Upper lobe of left lung (tissue), 6 donors: ENCODE measurements around the gene ELAVL2. TPM values are rescaled to one million over a fixed set of nuclear protein-coding genes. Genes with fewer than 3 reads are reported as not detected.
A peak's percentile ranks its signal among the peaks of the same experiment; 100 is the strongest.

Experiments
- ATAC-seq, 2 donors: fragments of 200-7000 bp; cut with Tn5 transposase; one replicate each; pipeline ENCODE4 v1.9.1; 2022; ENCODE audit warnings: mild to moderate bottlenecking in 2 of 2, moderate library complexity in 2 of 2; ENCODE audit not compliant: low FRiP score in 2 of 2
- DNase-seq, 2 donors: peaks; one replicate each; pipeline ENCODE4 v3.0.0-alpha.2; 2019 to 2020
- H3K27ac ChIP-seq, 4 donors: fragments of 200-600 bp; sonication (generic); one replicate each; pipeline ENCODE4 v1.5.1; 2016 to 2019
- H3K27me3 ChIP-seq, 4 donors: fragments of 200-600 bp; sonication (generic); one replicate each; pipeline ENCODE4 v1.5.1; 2017 to 2019
- H3K36me3 ChIP-seq, 4 donors: fragments of 200-600 bp; sonication (generic); one replicate each; pipeline ENCODE4 v1.5.1; 2016 to 2019
- H3K4me1 ChIP-seq, 4 donors: fragments of 200-600 bp; sonication (generic); one replicate each; pipeline ENCODE4 v1.5.1; 2018 to 2019
- H3K4me3 ChIP-seq, 4 donors: fragments of 200-600 bp; sonication (generic); one replicate each; pipeline ENCODE4 v1.5.1; 2017 to 2019; ENCODE audit warnings: mild to moderate bottlenecking in 2 of 4, moderate library complexity in 1 of 4
- H3K9me3 ChIP-seq, 4 donors: fragments of 200-600 bp; sonication (generic); one replicate each; pipeline ENCODE4 v1.5.1; 2018 to 2019
- EP300 ChIP-seq, 4 donors: sonication (generic); formaldehyde crosslinking; IDR thresholded peaks; one replicate each; pipeline ENCODE4 v1.5.1; 2017; ENCODE audit warnings: antibody characterized with exemption in 4 of 4, control low read depth in 2 of 4
- POLR2A ChIP-seq, 4 donors: fragments of 450-650 bp; IDR thresholded peaks; one replicate each; pipeline ENCODE4 v1.5.1; 2016 to 2017; ENCODE audit warnings: antibody characterized with exemption in 4 of 4, mild to moderate bottlenecking in 2 of 4
- POLR2AphosphoS5 ChIP-seq, 2 donors: sonication (generic); formaldehyde crosslinking; IDR thresholded peaks; one replicate each; pipeline ENCODE4 v1.5.1; 2017; ENCODE audit warnings: antibody characterized with exemption in 2 of 2
- WGBS, 2 donors: methylation state at CpG; one replicate each; pipeline ENCODE4 v1.1.5; 2017 to 2018; 5-methylcytosine and 5-hydroxymethylcytosine counted together
- total RNA-seq, 6 donors: library from RNA; depleted of rRNA in 4 of 6; stranded (reverse); fragments of >200 nt in 4 of 6; gene quantifications; one replicate each; pipeline versions ENCODE4 v1.1.0 to v1.2.1, GENCODE V29; 2016 to 2021
- TF ChIP-seq, protein P1 (sequence below), 6 experiments: fragments of 450-650 bp in 4 of 6; fragments of 200-600 bp in 2 of 6; sonication (generic) in 2 of 6; IDR thresholded peaks; one replicate each; pipeline ENCODE4 v1.5.1; 2016 to 2019; ENCODE audit warnings: antibody characterized with exemption in 6 of 6
- donor health status: DM: no; HTN: no; CAD: no; lungs with moderate emphysema.
- donor health status: DM: no; HTN: yes; CAD: no; lungs with severe emphysema.

ELAVL2 gene
- total RNA-seq, 6 donors from 2014 or later = 0.27 TPM; not detected in 5

DNA sequence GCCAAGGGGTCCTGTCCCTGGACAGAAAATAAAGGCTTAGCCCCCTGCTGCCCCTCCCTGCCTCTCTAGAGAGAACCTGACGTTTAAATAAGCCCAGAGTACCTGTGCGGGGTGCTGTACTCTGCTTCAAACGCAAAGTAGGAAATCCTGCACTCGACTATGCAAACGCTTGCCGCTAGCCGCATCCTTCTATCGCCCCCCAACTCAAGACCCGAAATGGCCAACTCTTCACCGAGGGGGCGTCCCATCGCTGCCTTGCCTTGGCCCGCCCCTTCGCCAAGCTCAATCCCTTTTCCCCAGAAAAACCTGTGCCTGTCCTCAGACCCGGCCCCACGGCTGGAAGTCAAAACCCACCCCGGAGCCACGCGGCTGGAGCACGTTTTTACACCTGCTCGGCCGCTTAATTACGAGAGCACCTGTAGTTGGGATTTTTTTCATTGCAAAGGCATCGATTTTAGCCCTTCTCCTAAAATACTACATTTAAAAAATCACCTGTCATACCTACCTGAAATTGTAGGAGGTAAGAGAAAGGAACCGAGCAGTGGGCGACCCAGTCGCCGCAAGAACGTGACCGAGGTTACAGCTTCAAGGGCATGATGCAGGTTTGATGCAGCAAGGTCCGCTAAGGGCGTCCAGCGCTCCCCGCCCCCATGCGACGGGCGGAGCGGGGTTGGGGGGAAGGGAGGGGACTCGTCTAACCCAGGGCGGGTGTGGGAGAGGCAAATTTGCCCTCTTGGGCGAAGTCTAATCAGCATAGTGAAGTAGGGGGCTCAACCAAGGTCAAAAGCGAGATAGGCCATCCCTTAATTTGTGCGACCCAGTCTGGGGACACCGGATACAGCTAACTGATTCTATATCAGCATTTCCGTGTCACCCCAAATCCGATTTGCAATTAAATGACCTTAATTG lies 3.5 kb downstream of the ELAVL2 start:
- ATAC-seq = no peak
- peak in 1 of 2 donors; percentile 62 for DNase-seq
- no peak overlapping the region for H3K27ac ChIP-seq
- peaks cover 0 to 44% (median 22%) of the 10 kb centered on the region in 4 donors for H3K27me3 ChIP-seq
- no peak for TF ChIP-seq POLR2A (IDR thresholded peaks at IDR 0.05)
- no peak for TF ChIP-seq EP300 (IDR thresholded peaks at IDR 0.05)
- TF ChIP-seq, protein P1, sequence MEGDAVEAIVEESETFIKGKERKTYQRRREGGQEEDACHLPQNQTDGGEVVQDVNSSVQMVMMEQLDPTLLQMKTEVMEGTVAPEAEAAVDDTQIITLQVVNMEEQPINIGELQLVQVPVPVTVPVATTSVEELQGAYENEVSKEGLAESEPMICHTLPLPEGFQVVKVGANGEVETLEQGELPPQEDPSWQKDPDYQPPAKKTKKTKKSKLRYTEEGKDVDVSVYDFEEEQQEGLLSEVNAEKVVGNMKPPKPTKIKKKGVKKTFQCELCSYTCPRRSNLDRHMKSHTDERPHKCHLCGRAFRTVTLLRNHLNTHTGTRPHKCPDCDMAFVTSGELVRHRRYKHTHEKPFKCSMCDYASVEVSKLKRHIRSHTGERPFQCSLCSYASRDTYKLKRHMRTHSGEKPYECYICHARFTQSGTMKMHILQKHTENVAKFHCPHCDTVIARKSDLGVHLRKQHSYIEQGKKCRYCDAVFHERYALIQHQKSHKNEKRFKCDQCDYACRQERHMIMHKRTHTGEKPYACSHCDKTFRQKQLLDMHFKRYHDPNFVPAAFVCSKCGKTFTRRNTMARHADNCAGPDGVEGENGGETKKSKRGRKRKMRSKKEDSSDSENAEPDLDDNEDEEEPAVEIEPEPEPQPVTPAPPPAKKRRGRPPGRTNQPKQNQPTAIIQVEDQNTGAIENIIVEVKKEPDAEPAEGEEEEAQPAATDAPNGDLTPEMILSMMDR (IDR thresholded peaks at IDR 0.05) = no peak
- no peak for TF ChIP-seq POLR2AphosphoS5 (IDR thresholded peaks at IDR 0.05)
- H3K4me1 ChIP-seq = peaks cover 5 to 42% (median 24%) of the 10 kb centered on the region in 4 donors
- WGBS, 2 donors = 6 to 12% methylated on average over 36 to 46 of the region's 46 CpGs
- peak overlapping the region in 1 of 4 donors; percentile 48 for H3K4me3 ChIP-seq
- no peaks in the 10 kb centered on the region for H3K9me3 ChIP-seq
- H3K36me3 ChIP-seq = no peaks in the 10 kb centered on the region

DNA sequence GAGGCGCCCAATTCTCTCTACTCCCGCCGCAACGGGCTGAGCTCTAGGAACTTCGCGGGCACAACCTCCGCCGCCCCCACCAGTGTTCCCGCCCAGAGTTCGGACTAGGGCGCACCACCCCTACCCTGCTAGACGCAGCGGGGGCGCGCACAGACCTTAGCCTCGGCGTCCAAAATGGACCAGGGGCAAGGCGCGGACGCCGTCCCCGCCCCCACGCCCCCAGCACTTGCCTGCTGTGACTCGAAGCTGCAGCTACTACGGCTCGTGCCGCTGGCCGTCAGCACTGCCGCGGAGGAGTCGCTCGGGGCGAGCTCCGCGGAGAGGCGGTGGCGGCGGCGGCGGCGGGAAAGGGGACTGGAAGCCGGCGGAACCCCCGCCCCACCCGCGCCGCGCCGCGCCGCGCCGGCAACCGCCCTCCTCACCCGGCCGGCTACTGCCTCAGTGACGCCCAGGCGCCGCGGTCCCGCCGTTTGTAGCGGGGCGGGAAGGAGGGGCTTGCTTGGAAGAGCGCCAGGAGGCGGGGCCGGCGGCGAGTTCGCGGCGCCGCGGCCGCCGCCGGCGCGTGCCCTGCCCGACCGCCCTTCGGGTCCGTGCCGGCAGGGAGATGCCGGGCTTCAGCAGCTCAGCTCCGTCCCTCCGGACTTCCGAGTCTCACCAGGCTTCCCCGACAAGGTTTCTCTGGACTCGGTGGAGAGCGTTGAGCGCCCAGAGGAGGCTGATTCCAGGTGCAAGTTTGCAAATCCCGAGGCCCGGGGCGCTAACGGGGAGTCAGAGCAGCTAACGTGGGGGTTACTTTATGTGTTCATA lies 4.5 kb downstream of the ELAVL2 start:
- Histone ChIP-seq H3K27me3 (peaks cover 0 to 44% (median 22%) of the 10 kb centered on the region in 4 donors), H3K9me3 (no peaks in the 10 kb centered on the region), H3K4me1 (peaks cover 5 to 42% (median 24%) of the 10 kb centered on the region in 4 donors), H3K27ac (no peak overlapping the region), H3K36me3 (no peaks in the 10 kb centered on the region), H3K4me3 (peak overlapping the region in 3 of 4 donors; percentile 44 to 48 (median 47))
- TF ChIP-seq POLR2A (IDR thresholded peaks at IDR 0.05) (no peak), POLR2AphosphoS5 (IDR thresholded peaks at IDR 0.05) (no peak), EP300 (IDR thresholded peaks at IDR 0.05) (no peak)
- TF ChIP-seq, protein P1 (IDR thresholded peaks at IDR 0.05) = no peak
- 3 to 4% methylated on average over 18 to 36 of the region's 97 CpGs for WGBS, 2 donors
- DNase-seq = peak in 1 of 2 donors; percentile 86
- peak in 1 of 2 donors; percentile 27 for ATAC-seq

DNA sequence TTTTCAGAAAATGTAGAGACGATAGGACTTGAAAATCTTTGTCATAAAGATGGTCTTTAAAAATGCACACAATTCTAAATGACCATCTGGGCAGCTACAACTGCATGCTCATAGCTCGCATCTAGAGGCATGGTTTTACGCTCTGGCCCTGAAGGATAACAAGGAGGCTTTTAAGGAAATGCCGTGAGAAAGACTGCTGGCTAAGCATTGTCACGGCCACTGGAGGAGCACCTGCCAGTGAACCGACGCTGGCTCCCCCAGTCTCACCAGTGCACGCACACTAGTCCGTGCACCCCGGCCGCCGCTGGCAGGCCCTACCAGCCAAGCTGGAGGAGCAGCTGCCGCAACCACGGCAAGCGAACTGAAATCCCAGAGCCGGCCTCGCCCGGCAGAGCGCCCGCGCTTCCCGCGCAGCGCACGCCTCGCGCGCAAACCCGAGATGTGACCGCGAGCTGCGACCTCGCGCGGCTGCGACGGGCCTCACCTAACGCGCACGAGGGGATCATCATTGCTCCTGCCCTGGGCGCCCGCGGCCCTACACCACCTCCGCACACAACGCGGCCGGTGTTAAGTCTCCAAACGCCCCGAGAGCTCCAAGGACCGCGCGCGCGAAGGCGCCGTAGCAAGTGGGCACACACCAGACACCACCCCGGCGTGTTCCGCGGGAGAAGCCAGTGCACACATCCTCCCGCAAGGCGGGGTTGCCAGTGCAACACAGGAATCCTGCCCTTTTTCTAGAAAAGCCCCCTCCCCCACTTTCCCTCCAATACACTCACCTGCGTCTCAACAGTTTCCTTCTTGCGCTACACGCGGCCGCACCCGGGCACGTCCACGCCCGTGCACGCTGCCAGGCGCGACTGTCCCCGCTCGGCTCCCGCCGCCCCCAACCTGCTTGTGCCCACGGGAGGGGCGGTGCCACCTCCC lies 5.3 kb downstream of the ELAVL2 start:
- no peaks in the 10 kb centered on the region for H3K36me3 ChIP-seq
- TF ChIP-seq, protein P1 (IDR thresholded peaks at IDR 0.05) = no peak
- TF ChIP-seq EP300 (IDR thresholded peaks at IDR 0.05) (no peak), POLR2A (IDR thresholded peaks at IDR 0.05) (no peak), POLR2AphosphoS5 (IDR thresholded peaks at IDR 0.05) (no peak)
- WGBS, 2 donors = 6 to 8% methylated on average over 36 to 64 of the region's 80 CpGs
- peaks cover 5 to 40% (median 22%) of the 10 kb centered on the region in 4 donors for H3K4me1 ChIP-seq
- H3K4me3 ChIP-seq = peak overlapping the region in 3 of 4 donors; percentile 44 to 48 (median 47)
- peaks cover 0 to 44% (median 22%) of the 10 kb centered on the region in 4 donors for H3K27me3 ChIP-seq
- no peaks in the 10 kb centered on the region for H3K9me3 ChIP-seq
- DNase-seq (peak in 1 of 2 donors; percentile 79), ATAC-seq (no peak)
- no peak overlapping the region for H3K27ac ChIP-seq

DNA sequence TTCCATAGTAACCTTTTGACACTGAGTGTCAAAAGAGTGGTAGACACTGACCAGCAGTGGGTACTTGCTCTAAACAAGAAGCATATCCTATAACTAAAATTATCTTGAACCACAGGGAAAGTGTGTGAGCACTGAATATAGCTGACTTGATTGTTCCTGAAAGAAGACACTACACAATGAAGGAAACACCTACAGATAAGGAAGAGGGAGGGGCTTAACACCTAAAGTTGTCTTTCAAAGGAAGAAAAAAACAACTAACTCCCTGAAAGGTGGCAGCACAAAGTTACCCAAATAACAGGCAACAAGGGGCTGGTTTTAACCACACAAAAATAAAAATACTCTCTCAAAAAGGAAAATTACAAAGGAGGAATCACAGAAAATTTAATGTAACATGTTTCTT lies 6.6 kb downstream of the ELAVL2 start:
- H3K36me3 ChIP-seq = no peaks in the 10 kb centered on the region
- no peak overlapping the region for H3K27ac ChIP-seq
- H3K4me1 ChIP-seq = peaks cover 5 to 27% (median 11%) of the 10 kb centered on the region in 4 donors
- peaks cover 0 to 41% (median 20%) of the 10 kb centered on the region in 4 donors for H3K27me3 ChIP-seq
- no peaks in the 10 kb centered on the region for H3K9me3 ChIP-seq
- H3K4me3 ChIP-seq = no peak overlapping the region
- DNase-seq (no peak), ATAC-seq (no peak)
- TF ChIP-seq POLR2A (IDR thresholded peaks at IDR 0.05) (no peak), EP300 (IDR thresholded peaks at IDR 0.05) (no peak), POLR2AphosphoS5 (IDR thresholded peaks at IDR 0.05) (no peak)
- TF ChIP-seq, protein P1 (IDR thresholded peaks at IDR 0.05) = no peak
